H1 (cell line): Measurements from ENCODE around the gene CGB7. TPM values are rescaled to one million over a fixed set of nuclear protein-coding genes. Genes with fewer than 3 reads are reported as not detected.

Source experiments
- CEBPB ChIP-seq: IDR thresholded peaks from 2 replicates; pipeline ENCODE4 v1.6.1; 2012; ENCODE audit warnings: low read depth, low read length
- KDM1A ChIP-seq: fragments of 200-600, 300-600 bp; sonication (generic); IDR thresholded peaks from 2 replicates; pipeline ENCODE4 v1.7.1; 2016; ENCODE audit warnings: mild to moderate bottlenecking, low read length, borderline replicate concordance
- NANOG ChIP-seq: IDR thresholded peaks from 2 replicates; pipeline ENCODE4 v1.6.1; 2011; ENCODE audit warnings: low read length, low read depth, mild to moderate bottlenecking, inconsistent platforms; ENCODE audit not compliant: insufficient read depth, poor library complexity, severe bottlenecking
- SP4 ChIP-seq: IDR thresholded peaks from 2 replicates; pipeline ENCODE4 v1.6.1; 2012; ENCODE audit warnings: low read length, inconsistent platforms
- TAF1 ChIP-seq: IDR thresholded peaks from 2 replicates; pipeline ENCODE4 v1.6.1; 2011; ENCODE audit warnings: mild to moderate bottlenecking, low read depth, low read length
- polyA plus RNA-seq, 7 experiments: library from polyadenylated mRNA; depleted of rRNA in 3 of 7; stranded (reverse) in 5 of 7; unstranded in 2 of 7; fragments of >200 nt in 5 of 7; fragments of 200-250 nt in 2 of 7; gene quantifications; 1 replicate in 5 of 7; 2 replicates in 1 of 7; 4 replicates in 1 of 7; pipeline versions ENCODE4 v1.2.1 to v1.2.3, GENCODE V29; 2011 to 2013; ENCODE audit warnings: missing spikeins in 2 of 7, mixed read lengths in 2 of 7
- total RNA-seq: library from RNA; stranded (reverse); fragmentation: NEBNext Ultra II Directional; extraction: Animal tissue kit (Norgen Biotek cat#: 25700); gene quantifications from 2 replicates; pipeline ENCODE4 v1.2.1, GENCODE V29; 2021

Gene CGB7
- total and polyA plus RNA-seq, 2 of the 8 experiments (the other 6 are each of a cell fraction or from before 2014, with no cell fraction given), result 1.2 to 2.2 TPM

- no peak for TF ChIP-seq NANOG
- no peak for TF ChIP-seq CEBPB
- TF ChIP-seq TAF1, result no peak
- TF ChIP-seq KDM1A, result no peak
- no peak for TF ChIP-seq SP4
- TF ChIP-seq, all 59 proteins: peak for 0
Measured at GRCh38 chr19:49103331-49104085, 46.0 kb upstream of the CGB7 start (continued).
